Mucosa of descending colon (tissue), 3 donors: ENCODE data around the gene LRP5. TPM values are rescaled to one million over a fixed set of nuclear protein-coding genes. Genes with fewer than 3 reads are reported as not detected.

ENCODE experiments used
- ATAC-seq: fragments of 200-7000 bp; cut with Tn5 transposase; one replicate; pipeline ENCODE4 v1.9.1; 2020; ENCODE audit warnings: mild to moderate bottlenecking, moderate library complexity
- DNase-seq, 3 donors: peaks; one replicate each; pipeline ENCODE4 v3.0.0-alpha.2; 2020
- H3K36me3 ChIP-seq: fragments of 200-600 bp; one replicate; pipeline ENCODE4 v1.8.0; 2021; ENCODE audit warnings: low read depth, mild to moderate bottlenecking
- H3K4me1 ChIP-seq: fragments of 200-600 bp; one replicate; pipeline ENCODE4 v1.8.0; 2021; ENCODE audit warnings: low read depth, mild to moderate bottlenecking
- H3K4me3 ChIP-seq: fragments of 200-600 bp; one replicate; pipeline ENCODE4 v1.8.0; 2021; ENCODE audit warnings: mild to moderate bottlenecking
- H3K9me3 ChIP-seq: fragments of 200-600 bp; one replicate; pipeline ENCODE4 v1.8.0; 2021; ENCODE audit warnings: mild to moderate bottlenecking
- intact Hi-C, 2 donors: fragments of 100-400 bp; cut with DNase I in 1 of 2; cut with micrococcal nuclease in 1 of 2; formaldehyde crosslinking; loops; one replicate each; pipeline versions ENCODE4 v1.11.0 to v1.11.1; 2022; cut with DNase I, micrococcal nuclease
- total RNA-seq, 3 donors: library from RNA; stranded (reverse); fragmentation: NEBNext Ultra II Directional in 2 of 3; extraction: Animal tissue kit (Norgen Biotek cat#: 25700) in 2 of 3; gene quantifications; one replicate each; pipeline versions ENCODE4 v1.2.1 to v1.2.4, GENCODE V29; 2021 to 2023
- TF ChIP-seq, protein P1 (sequence below): fragments of 200-600 bp; IDR thresholded peaks from one replicate; pipeline ENCODE4 v1.8.0; 2022; ENCODE audit warnings: antibody characterized with exemption, mild to moderate bottlenecking
- donor health status: DM: no; HTN: no; CAD: no; lungs with moderate emphysema.
- donor health status: DM: no; HTN: no; CAD: no.
- donor health status: DM: no; HTN: yes; CAD: no.

LRP5 gene
- total RNA-seq, 3 donors from 2014 or later: 83.7 to 113 (median 103) TPM

DNA sequence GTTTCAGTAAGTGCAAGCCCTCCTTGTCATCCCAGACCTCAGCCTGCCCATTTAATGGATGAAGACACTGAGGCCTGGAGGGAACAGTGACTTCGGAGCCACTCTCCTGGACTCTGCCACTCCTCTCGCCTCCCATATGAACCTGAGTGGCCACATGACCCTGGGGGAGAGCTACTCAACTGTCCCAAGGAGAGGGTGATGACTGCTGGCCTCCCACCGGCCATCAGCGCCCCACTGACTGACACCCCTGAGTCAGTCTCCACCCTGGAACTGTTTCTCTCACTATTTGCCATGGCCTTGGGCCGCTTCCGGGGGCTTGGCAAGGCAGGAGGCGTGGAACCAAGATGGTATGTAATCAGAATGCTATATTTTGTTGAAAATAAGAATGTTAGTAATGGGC is 17.1 kb downstream of the LRP5 start:
- DNase-seq: no peak
- TF ChIP-seq, protein P1, sequence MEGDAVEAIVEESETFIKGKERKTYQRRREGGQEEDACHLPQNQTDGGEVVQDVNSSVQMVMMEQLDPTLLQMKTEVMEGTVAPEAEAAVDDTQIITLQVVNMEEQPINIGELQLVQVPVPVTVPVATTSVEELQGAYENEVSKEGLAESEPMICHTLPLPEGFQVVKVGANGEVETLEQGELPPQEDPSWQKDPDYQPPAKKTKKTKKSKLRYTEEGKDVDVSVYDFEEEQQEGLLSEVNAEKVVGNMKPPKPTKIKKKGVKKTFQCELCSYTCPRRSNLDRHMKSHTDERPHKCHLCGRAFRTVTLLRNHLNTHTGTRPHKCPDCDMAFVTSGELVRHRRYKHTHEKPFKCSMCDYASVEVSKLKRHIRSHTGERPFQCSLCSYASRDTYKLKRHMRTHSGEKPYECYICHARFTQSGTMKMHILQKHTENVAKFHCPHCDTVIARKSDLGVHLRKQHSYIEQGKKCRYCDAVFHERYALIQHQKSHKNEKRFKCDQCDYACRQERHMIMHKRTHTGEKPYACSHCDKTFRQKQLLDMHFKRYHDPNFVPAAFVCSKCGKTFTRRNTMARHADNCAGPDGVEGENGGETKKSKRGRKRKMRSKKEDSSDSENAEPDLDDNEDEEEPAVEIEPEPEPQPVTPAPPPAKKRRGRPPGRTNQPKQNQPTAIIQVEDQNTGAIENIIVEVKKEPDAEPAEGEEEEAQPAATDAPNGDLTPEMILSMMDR: no peak
- no peak for ATAC-seq
- intact Hi-C loops: no loop called here
- Histone ChIP-seq H3K4me3 (no peak overlapping the region), H3K36me3 (no peaks in the 10 kb centered on the region), H3K9me3 (no peaks in the 10 kb centered on the region), H3K4me1 (peaks cover 36% of the 10 kb centered on the region)

DNA sequence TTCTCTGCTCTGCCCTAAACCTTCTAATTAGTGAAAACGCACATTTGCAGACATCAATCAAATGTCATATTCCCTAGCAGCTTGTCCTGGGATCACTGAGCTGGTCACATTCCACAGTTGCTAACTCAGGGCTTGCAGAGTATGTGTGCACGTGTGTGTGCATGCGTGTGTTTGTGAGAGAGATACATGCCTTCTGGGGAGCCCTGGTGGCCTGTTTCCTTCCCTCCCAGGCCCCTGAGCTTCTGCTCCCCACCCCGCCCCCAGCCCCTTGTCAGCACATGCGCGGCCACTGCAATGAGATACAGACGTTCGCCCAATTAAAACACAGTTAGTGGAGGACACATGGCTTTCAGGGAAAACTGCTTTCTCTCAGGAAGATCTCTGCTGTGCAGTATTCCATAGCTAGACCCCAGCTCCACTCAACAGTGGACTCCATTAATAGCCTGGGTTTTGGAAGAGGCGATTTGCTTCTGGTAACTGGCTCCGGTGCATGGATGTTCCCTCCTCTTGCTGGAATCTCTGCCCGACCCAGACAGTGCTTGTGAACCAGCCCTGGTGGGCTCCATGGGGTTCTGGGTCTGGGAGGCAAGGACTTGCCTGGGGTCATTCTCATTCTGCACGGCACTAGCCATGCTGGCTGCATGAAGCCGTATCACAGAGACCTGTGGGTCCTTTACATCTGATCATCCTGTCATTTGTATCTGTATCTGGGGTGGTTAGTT is 17.7 kb downstream of the LRP5 start:
- Histone ChIP-seq H3K36me3 (no peaks in the 10 kb centered on the region), H3K4me1 (peaks cover 36% of the 10 kb centered on the region), H3K9me3 (no peaks in the 10 kb centered on the region), H3K4me3 (no peak overlapping the region)
- TF ChIP-seq, protein P1: no peak
- intact Hi-C loops: no loop called here
- DNase-seq (no peak), ATAC-seq (no peak)

DNA sequence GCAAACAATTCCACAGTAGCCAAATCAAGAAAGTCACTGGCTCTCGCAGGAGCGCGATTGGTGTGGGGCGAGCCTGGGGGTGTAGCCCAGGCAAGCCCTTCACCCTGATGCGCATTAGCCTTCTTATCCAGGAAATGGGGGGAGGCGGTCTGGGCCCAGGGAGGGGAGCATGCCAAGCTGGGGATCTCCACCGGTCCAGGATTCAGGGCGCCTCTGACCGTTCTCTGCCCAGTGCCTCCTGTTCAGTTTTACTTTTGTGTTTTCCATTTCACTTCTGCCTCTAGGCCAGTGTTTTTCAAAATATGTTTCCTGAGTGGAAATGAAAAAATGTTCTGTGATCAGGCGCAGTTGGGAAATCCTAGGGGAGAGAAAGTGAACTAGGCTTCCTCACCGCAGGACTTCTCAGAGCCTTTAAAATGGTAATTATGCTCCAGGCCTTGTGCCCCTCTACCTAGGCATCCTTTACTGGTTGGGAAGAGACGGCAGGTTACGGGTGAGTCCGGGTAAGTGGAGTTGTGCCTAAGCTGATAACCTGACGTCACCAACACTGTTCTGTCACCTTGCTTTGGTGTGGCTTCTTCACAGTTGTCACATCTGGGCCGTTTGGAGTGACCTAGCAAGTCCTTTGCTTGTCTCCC is 18.4 kb downstream of the LRP5 start:
- no peaks in the 10 kb centered on the region for H3K9me3 ChIP-seq
- H3K4me3 ChIP-seq: no peak overlapping the region
- no peaks in the 10 kb centered on the region for H3K36me3 ChIP-seq
- DNase-seq (no peak), ATAC-seq (peak; percentile 31)
- intact Hi-C loops: no loop called here
- peaks cover 36% of the 10 kb centered on the region for H3K4me1 ChIP-seq
- TF ChIP-seq, protein P1: no peak

DNA sequence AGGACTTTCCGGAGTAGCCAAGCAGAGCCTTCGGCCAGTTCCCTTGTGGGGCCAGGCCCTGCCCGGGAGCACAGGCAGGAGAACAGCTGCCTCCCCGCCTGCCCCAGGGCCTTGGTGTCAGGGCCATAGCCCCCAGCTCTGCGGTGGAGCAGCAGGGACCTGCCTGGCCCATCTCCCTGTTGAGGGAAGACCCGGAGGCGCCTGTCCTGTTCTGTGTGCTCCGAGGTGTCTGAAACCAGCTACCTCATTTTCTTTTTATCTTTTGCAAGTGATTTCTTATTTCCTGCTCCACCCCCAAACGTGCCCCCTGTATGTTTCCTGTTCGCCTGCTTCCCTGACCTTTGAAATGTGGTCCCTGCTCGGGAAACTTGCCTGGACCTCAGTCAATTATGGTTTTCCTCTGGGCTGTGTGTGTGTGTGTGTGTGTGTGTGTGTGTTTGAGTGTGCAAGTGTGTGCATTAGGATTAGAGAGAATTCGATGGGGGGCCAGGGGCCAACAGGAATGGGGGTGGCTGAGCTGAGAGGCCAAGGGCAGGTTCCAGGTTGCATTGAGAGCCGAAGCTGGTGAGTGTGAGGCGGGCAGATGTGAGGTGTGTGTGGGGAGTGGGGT is 19.1 kb downstream of the LRP5 start:
- DNase-seq: peak in 2 of 3 donors; percentile 55 to 64
- ATAC-seq: peak; percentile 72
- H3K9me3 ChIP-seq: no peaks in the 10 kb centered on the region
- TF ChIP-seq, protein P1: no peak
- H3K36me3 ChIP-seq: no peaks in the 10 kb centered on the region
- H3K4me1 ChIP-seq: peaks cover 32% of the 10 kb centered on the region
- intact Hi-C loops: no loop called here
- H3K4me3 ChIP-seq: no peak overlapping the region

DNA sequence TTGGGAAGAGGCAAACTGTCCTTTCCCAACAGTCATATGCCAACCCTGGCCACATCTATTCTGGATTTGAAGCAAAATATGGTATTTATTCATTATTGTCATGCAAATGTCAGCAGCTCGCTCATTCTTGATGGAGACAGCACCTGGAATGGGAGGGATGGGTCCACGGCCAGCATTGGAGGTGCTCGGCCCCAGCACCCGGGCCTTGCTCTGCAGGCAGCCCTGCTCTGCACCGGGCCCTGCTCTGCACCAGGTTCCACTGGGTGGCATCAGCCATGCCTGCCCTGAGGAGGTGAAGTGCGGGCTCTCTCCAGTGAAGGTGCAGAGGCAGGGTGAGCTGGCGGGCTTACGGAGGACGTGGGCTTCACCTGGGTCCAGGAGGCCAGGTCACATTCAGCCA is 19.8 kb downstream of the LRP5 start:
- H3K4me1 ChIP-seq: peaks cover 26% of the 10 kb centered on the region
- DNase-seq (no peak), ATAC-seq (no peak)
- no peak overlapping the region for H3K4me3 ChIP-seq
- TF ChIP-seq, protein P1: no peak
- H3K36me3 ChIP-seq: no peaks in the 10 kb centered on the region
- no peaks in the 10 kb centered on the region for H3K9me3 ChIP-seq
- intact Hi-C loops: no loop called here
